ENCODE data around the gene NDUFA1.
"Not testable (repeated sequence)": the region's sequence is repeated elsewhere in the genome, so short reads cannot be mapped to it uniquely, and the experiment has no call there.

The NDUFA1 gene

GRCh38 chrX:119871599-119872395, at the start of gene NDUFA1, which contains the start of gene RNF113A:
TSS of gene NDUFA1 (plus strand) at chrX:119871832. CDS start at chrX:119871912, 80 bp downstream.
TSS of gene RNF113A (minus strand) at chrX:119871733. CDS start at chrX:119871613, 120 bp downstream.
- DNase-seq = peak; percentile 91

- DNase-seq = not testable (repeated sequence)
These were observed 47.4 kb upstream of the NDUFA1 start for GRCh38 chrX:119824221-119824620.

- DNase-seq = peak; percentile 14
These were observed 45.2 kb upstream of the NDUFA1 start for GRCh38 chrX:119826399-119826959.

- DNase-seq = no peak
These were observed 43.2 kb upstream of the NDUFA1 start for GRCh38 chrX:119828446-119828845.

GRCh38 chrX:119833905-119834304, 37.7 kb upstream of the NDUFA1 start:
- DNase-seq = no peak

GRCh38 chrX:119852382-119853353, 19.0 kb upstream of the NDUFA1 start, which contains the start of gene UPF3B:
TSS of gene UPF3B (minus strand) at chrX:119852963. CDS start at chrX:119852928, 35 bp downstream.
- DNase-seq = peak; percentile 97

- no peak for DNase-seq
These were observed 18.2 kb upstream of the NDUFA1 start for GRCh38 chrX:119853444-119853843.

- peak; percentile 52 for DNase-seq
These were observed 953 bp upstream of the NDUFA1 start for GRCh38 chrX:119870626-119871131.

GRCh38 chrX:119871245-119871598, 410 bp upstream of the NDUFA1 start:
- DNase-seq = peak; percentile 47

- DNase-seq = no peak
These were observed 7.1 kb downstream of the NDUFA1 start for GRCh38 chrX:119878740-119879139.

- DNase-seq = no peak
These were observed 8.4 kb downstream of the NDUFA1 start for GRCh38 chrX:119880076-119880475.

- peak; percentile 58 for DNase-seq
These were observed 9.2 kb downstream of the NDUFA1 start for GRCh38 chrX:119880552-119881437.

- DNase-seq = peak; percentile 29
These were observed 14.2 kb downstream of the NDUFA1 start for GRCh38 chrX:119885554-119886428.

GRCh38 chrX:119887721-119888425, 16.2 kb downstream of the NDUFA1 start:
- peak; percentile 56 for DNase-seq

- DNase-seq = not testable (repeated sequence)
These were observed 19.0 kb downstream of the NDUFA1 start for GRCh38 chrX:119890626-119891025.

GRCh38 chrX:119891961-119892692, 20.5 kb downstream of the NDUFA1 start:
- not testable (repeated sequence) for DNase-seq

- no peak for DNase-seq
These were observed 24.3 kb downstream of the NDUFA1 start, which contains the start of gene AKAP14 for GRCh38 chrX:119895843-119896326. TSS of gene AKAP14 (plus strand) at chrX:119895893. CDS start at chrX:119903224, 7,331 bp downstream.

- DNase-seq = peak; percentile 92
These were observed 27.5 kb downstream of the NDUFA1 start for GRCh38 chrX:119899125-119899524.

- DNase-seq = peak; percentile 78
These were observed 29.3 kb downstream of the NDUFA1 start for GRCh38 chrX:119900976-119901375.
